Adipocyte (in vitro differentiated cells): ENCODE measurements around the gene BDNF.
"Not testable (repeated sequence)": the region's sequence is repeated elsewhere in the genome, so short reads cannot be mapped to it uniquely, and the experiment has no call there.

Experiments used
- DNase-seq: peaks from one replicate; pipeline ENCODE4 v3.0.0-alpha.2; 2015; ENCODE audit warnings: low read depth
- H3K27me3 ChIP-seq: replicated peaks from 2 replicates; pipeline ENCODE4 v1.7.0; 2013; ENCODE audit warnings: mild to moderate bottlenecking, low read length, moderate library complexity; ENCODE audit not compliant: control insufficient read depth, insufficient read depth
- H3K36me3 ChIP-seq: 2 replicates; pipeline ENCODE4 v1.7.0; 2013; ENCODE audit warnings: low read length, mild to moderate bottlenecking, moderate library complexity; ENCODE audit not compliant: control insufficient read depth, insufficient read depth, severe bottlenecking
- H3K4me1 ChIP-seq: 2 replicates; pipeline ENCODE4 v1.7.0; 2013; ENCODE audit warnings: mild to moderate bottlenecking, low read length, moderate library complexity; ENCODE audit not compliant: control insufficient read depth, insufficient read depth
- H3K4me3 ChIP-seq: 2 replicates; pipeline ENCODE4 v1.7.0; 2013; ENCODE audit warnings: mild to moderate bottlenecking, low read length, moderate library complexity
- H3K9ac ChIP-seq: 2 replicates; pipeline ENCODE4 v1.7.0; 2013; ENCODE audit warnings: mild to moderate bottlenecking, low read length, moderate library complexity
- H3K9me3 ChIP-seq: 2 replicates; pipeline ENCODE4 v1.7.0; 2013; ENCODE audit warnings: mild to moderate bottlenecking, low read length, moderate library complexity; ENCODE audit not compliant: control insufficient read depth

Gene BDNF

DNA sequence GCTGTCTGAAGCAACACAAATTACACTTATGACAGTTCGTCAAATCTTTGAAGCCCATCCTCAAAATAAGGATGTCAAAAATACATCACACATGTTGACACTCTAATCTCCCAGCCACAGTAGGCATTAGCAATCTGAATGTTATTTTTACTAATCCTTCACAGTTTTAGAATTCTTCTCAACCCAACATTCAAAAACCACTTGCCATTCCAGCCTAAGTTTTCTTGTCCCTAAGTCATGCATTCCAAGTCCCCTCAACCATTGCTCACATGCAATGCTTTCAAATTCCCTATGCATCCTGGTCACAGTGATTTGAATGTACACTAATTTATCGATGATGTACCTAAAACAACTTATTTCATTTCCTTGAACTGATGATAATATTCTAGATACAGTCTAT lies 7.5 kb downstream of the BDNF start:
- H3K4me3 ChIP-seq: no peak overlapping the region
- no peak for DNase-seq
- no peak overlapping the region for H3K9ac ChIP-seq
- no peaks in the 10 kb centered on the region for H3K36me3 ChIP-seq
- no peaks in the 10 kb centered on the region for H3K4me1 ChIP-seq
- H3K9me3 ChIP-seq: no peaks in the 10 kb centered on the region
- no peaks in the 10 kb centered on the region for H3K27me3 ChIP-seq

DNA sequence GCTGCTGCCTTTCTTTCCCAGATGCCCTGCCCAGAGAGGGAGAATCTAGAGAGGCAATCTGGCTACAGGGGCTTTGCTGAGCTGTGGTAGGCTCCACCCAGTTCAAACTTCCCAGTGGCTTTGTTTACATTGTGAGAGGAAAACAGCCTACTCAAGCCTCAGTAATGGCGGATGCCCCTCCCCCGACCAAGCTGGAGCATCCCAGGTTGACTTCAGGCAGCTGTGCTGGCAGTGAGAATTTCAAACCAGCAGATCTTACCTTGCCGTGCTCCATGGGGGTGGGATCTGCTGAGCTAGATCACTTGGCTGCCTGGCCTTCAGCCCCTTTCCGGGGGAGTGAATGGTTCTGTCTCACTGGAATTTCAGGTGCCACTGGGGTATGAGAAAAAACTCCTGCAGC lies 12.2 kb downstream of the BDNF start:
- no peaks in the 10 kb centered on the region for H3K9me3 ChIP-seq
- DNase-seq: no peak
- H3K4me1 ChIP-seq: no peaks in the 10 kb centered on the region
- H3K4me3 ChIP-seq: no peak overlapping the region
- H3K9ac ChIP-seq: no peak overlapping the region
- no peaks in the 10 kb centered on the region for H3K27me3 ChIP-seq
- no peaks in the 10 kb centered on the region for H3K36me3 ChIP-seq

DNA sequence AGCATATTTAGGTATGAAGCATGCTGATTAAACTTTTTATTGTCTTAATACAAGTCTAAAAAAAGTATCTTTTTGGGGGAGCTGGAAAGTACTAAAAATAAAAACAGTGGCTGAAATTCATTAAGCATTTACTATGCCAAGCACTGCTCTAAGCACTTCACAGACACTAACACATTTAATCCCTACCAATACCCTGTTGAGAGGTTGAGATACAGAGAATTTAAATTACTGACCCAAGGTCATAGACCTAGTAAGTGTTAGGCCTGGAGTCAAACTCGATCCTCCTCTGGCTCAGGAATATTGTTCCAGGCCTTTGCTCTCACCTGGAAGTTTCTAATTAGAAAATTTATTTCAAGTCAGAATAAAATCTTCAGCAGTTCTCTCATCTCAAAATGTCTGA lies 18.6 kb downstream of the BDNF start:
- no peaks in the 10 kb centered on the region for H3K36me3 ChIP-seq
- no peaks in the 10 kb centered on the region for H3K4me1 ChIP-seq

DNA sequence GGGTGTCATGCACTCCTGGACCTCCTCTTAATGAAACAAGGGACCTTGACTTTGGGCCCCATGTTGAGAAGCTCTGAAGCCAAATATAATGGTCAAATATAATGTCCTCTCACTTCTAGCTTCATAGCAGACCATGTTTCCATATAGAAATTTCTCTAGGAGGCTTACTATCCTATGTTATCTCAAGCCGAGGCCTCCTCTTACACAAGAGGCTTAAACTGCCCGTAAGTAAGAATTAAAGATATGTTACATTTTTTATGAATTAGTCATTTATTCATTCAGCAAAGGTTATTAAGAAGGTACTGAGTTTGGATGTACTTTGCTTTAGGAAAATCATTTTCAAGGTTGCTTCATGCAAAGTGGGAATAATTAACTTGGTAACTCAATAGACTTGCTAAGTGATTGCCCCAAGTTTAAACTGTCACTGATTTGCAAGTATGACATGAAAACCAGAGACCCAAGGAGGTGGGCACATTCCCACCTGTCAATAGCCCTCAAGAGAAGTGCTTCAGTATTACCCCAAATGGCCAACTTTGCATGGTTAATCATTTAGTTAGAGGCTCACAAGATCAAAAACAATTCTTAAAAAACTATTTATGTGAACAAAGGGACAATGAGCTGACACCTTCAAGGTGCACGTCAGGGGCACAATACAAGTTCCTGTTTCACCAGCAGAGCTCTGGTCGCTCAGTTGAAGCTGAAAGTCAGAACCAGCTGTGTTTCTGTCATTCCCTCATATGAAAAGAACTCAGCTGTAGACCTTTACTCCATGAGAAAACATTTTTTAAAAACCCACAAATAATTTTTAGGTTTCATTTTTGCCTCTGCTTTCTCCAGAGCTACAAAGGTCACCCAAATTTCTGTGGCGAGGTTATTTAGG lies 20.9 kb downstream of the BDNF start:
- DNase-seq: no peak
- Histone ChIP-seq H3K4me1 (no peaks in the 10 kb centered on the region), H3K27me3 (no peaks in the 10 kb centered on the region), H3K9ac (no peak overlapping the region), H3K9me3 (no peaks in the 10 kb centered on the region), H3K36me3 (no peaks in the 10 kb centered on the region), H3K4me3 (no peak overlapping the region)

More for the DNA sequence above, 18.6 kb downstream of the BDNF start:
- H3K4me3 ChIP-seq: no peak overlapping the region
- no peak overlapping the region for H3K9ac ChIP-seq
- H3K27me3 ChIP-seq: no peaks in the 10 kb centered on the region
- no peak for DNase-seq
- no peaks in the 10 kb centered on the region for H3K9me3 ChIP-seq

DNA sequence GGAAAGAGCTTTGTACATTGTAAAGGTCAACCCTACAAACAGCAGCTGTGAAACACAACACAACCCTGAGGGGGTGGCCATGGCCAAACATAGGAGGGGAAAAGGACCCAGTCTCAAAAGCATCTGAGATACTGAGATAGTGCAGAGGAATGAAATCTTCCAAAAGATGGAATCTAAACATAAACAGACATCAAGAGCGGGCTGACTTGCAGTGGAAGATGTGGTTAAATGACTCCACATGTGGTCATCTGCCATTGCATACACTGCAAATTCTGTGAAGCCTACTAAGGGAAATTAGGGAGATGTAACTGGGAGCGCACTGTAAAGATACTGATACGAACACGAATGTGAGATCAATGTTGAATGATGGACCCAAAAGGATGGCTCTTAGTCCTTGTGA lies 22.0 kb downstream of the BDNF start:
- no peaks in the 10 kb centered on the region for H3K36me3 ChIP-seq
- H3K9me3 ChIP-seq: no peaks in the 10 kb centered on the region
- H3K27me3 ChIP-seq: no peaks in the 10 kb centered on the region
- no peak for DNase-seq
- no peak overlapping the region for H3K9ac ChIP-seq
- H3K4me1 ChIP-seq: no peaks in the 10 kb centered on the region
- H3K4me3 ChIP-seq: no peak overlapping the region

DNA sequence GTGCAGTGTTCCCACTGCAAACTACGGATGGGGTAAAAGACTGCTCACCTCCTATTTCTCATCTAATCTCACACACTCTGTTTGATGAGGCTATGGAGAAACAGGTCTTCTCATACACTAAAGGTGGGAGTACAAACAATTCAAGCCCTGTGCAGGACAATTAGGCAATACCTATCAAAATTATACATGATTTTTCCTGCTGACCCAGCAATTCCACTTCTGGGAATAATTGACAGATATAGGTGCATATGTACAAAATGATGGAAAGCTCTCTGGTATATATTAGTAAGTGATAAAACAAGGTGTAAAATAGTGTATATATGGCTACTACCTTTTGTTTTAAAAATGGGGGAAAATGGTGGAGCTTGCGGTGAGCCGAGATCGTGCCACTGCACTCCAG lies 23.1 kb downstream of the BDNF start:
- no peaks in the 10 kb centered on the region for H3K9me3 ChIP-seq
- no peaks in the 10 kb centered on the region for H3K27me3 ChIP-seq
- no peaks in the 10 kb centered on the region for H3K36me3 ChIP-seq
- DNase-seq: no peak
- H3K9ac ChIP-seq: no peak overlapping the region
- no peak overlapping the region for H3K4me3 ChIP-seq
- no peaks in the 10 kb centered on the region for H3K4me1 ChIP-seq

DNA sequence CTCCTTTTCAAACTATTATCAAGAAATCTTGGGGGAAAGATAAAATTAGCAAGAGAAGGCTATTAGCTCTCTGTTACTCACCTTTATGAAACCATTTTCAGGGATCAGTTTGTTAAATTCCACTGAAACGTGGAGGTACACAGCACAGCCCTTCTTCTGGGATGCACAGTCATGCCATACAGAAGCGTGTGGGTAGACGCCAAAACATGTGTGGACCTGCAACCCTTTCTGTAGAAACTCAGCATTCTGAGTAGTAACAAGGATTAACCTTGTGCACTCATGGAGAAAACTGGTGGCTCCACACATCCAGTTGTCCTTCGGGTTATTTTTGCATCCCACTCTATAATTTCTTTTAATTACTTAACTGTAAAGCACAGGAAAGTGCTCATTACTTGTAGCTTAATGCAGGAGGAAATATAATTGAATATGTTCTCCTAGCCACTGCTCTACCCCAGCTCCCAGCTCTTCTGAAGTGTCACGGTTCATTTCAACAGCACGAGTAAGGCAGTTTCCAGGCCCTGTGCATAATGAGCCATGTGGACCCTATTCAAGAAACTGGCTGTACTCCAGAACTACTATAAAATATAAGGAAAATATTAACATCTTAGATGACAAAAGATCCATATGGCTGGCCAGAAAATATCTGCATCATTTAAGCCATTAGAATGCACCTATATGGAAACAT lies 26.1 kb downstream of the BDNF start:
- Histone ChIP-seq H3K36me3 (no peaks in the 10 kb centered on the region), H3K27me3 (no peaks in the 10 kb centered on the region), H3K4me3 (no peak overlapping the region), H3K4me1 (no peaks in the 10 kb centered on the region), H3K9me3 (no peaks in the 10 kb centered on the region), H3K9ac (no peak overlapping the region)
- no peak for DNase-seq

DNA sequence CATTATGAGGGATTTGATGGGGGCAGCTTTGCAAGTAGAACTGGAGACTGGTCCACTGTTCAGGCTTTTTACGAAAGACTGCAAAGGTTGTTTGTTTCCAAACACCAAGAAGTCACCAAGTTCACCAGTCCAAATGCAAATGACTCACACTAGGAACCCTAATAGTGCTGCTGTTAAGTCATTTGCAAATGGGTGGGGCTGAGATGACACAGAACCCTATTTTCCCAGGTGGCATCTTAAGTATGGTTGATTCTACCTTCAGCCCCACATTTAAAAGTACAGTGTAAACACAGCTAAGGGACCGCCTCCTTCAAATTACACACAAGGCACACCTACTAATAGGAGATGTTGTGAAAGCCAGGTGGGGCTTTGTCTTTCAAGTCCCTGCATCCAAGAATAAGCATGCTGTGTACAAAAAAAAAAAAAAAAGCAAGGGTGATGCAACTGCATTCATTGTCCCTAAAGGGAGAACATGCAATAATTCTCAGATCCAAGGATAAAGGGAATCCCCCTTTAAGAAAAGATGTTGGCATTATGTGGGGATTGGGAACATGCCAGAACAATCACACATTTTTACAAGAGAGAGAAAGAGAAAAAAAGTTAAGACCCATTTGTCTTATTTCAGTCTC lies 27.3 kb downstream of the BDNF start:
- H3K27me3 ChIP-seq: no peaks in the 10 kb centered on the region
- no peaks in the 10 kb centered on the region for H3K4me1 ChIP-seq
- no peak for DNase-seq
- no peak overlapping the region for H3K4me3 ChIP-seq
- H3K9me3 ChIP-seq: no peaks in the 10 kb centered on the region
- no peak overlapping the region for H3K9ac ChIP-seq
- no peaks in the 10 kb centered on the region for H3K36me3 ChIP-seq

DNA sequence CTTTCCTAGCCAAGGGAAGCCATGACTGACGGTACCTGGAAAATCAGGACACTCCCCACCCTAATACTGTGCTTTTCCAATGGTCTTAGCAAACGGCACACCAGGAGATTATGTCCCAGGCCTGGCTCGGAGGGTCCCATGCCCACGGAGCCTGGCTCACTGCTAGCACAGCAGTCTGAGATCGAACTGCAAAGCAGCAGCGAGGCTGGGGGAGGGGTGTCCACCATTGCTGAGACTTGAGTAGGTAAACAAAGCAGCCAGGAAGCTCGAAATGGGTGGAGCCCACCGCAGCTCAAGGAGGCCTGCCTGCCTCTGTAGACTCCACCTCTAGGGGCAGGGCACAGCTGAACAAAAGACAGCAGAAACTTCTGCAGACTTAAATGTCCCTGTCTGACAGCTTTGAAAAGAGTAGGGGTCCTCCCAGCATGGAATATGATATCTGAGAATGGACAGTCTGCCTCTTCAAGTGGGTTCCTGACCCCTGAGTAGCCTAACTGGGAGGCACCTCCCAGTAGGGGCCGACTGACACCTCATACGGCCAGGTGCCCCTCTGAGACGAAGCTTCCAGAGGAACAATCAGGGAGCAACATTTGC lies 34.6 kb downstream of the BDNF start:
- H3K4me3 ChIP-seq, H3K9me3 ChIP-seq, DNase-seq, H3K27me3 ChIP-seq, H3K4me1 ChIP-seq, H3K9ac ChIP-seq, H3K36me3 ChIP-seq: not testable (repeated sequence)

DNA sequence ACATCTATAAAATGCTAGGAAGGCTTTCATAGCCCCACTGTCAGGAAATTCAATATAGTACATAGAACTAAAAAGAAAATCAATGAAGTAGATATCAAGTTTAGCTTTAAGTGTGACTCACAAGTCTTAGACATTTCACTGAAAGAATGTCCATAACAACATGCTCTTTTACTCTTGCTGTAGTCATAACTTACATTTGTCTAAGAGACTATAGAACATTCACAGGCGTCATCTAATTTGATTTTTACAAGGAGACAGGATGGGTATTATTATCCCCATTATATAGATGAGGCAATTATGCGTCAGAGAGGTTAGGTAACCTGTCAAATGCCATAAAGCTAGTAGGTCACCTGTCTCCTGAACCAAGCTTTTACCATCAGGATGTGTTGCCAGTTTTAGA lies 36.9 kb downstream of the BDNF start:
- Histone ChIP-seq H3K9me3 (no peaks in the 10 kb centered on the region), H3K27me3 (no peaks in the 10 kb centered on the region), H3K36me3 (no peaks in the 10 kb centered on the region), H3K4me1 (peaks cover 5% of the 10 kb centered on the region), H3K4me3 (no peak overlapping the region), H3K9ac (no peak overlapping the region)
- no peak for DNase-seq

DNA sequence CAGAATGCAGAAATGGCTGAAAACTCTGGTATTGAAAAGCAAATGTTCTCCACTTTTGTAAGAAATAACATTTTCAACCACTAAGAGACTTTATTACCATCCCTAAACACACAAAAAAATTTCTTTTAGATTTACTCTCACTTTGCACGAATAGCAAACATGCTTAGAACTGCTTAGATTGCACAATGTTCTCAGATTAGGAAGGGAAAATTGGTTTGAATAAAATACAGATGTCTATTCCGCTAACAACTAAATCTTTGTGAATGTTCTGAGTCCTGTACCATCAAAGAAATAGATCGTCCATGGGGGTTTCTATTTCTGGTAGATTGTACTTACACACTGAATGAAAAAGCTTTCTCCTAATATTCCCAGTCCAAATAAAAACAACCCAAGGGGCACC lies 40.1 kb downstream of the BDNF start:
- DNase-seq: peak; percentile 79
- peaks cover 5% of the 10 kb centered on the region for H3K4me1 ChIP-seq

More for the DNA sequence above, 40.1 kb downstream of the BDNF start:
- H3K27me3 ChIP-seq: no peaks in the 10 kb centered on the region
- no peaks in the 10 kb centered on the region for H3K9me3 ChIP-seq
- H3K4me3 ChIP-seq: no peak overlapping the region
- H3K9ac ChIP-seq: no peak overlapping the region
- no peaks in the 10 kb centered on the region for H3K36me3 ChIP-seq
